Parathyroid adenoma (tissue), 2 donors: ENCODE results near the gene PPAN.

Source experiments
- H2AFZ ChIP-seq: fragments of 300-600 bp; sonication (generic); one replicate; pipeline ENCODE4 v1.7.0; 2017; ENCODE audit warnings: antibody characterized with exemption, mild to moderate bottlenecking
- H3K27ac ChIP-seq: fragments of 300-600 bp; sonication (generic); one replicate; pipeline ENCODE4 v1.7.0; 2017
- H3K27me3 ChIP-seq: fragments of 300-600 bp; sonication (generic); one replicate; pipeline ENCODE4 v1.7.0; 2017; ENCODE audit warnings: low read length; ENCODE audit not compliant: control insufficient read depth, insufficient read depth
- H3K36me3 ChIP-seq: fragments of 300-600 bp; sonication (generic); one replicate; pipeline ENCODE4 v1.7.0; 2017; ENCODE audit warnings: low read length; ENCODE audit not compliant: control insufficient read depth, insufficient read depth
- H3K4me1 ChIP-seq: fragments of 300-600 bp; sonication (generic); one replicate; pipeline ENCODE4 v1.7.0; 2017; ENCODE audit warnings: control low read depth
- H3K4me2 ChIP-seq: fragments of 300-600 bp; sonication (generic); one replicate; pipeline ENCODE4 v1.7.0; 2017; ENCODE audit warnings: low read length
- H3K4me3 ChIP-seq: fragments of 300-600 bp; sonication (generic); one replicate; pipeline ENCODE4 v1.7.0; 2017; ENCODE audit warnings: low read depth, low read length
- H3K79me2 ChIP-seq: fragments of 300-600 bp; sonication (generic); one replicate; pipeline ENCODE4 v1.7.0; 2017; ENCODE audit warnings: control low read depth
- H3K9ac ChIP-seq: fragments of 300-600 bp; sonication (generic); one replicate; pipeline ENCODE4 v1.7.0; 2017; ENCODE audit warnings: mild to moderate bottlenecking
- H3K9me3 ChIP-seq: fragments of 300-600 bp; sonication (generic); one replicate; pipeline ENCODE4 v1.7.0; 2017; ENCODE audit warnings: low read length; ENCODE audit not compliant: control insufficient read depth
- TF ChIP-seq, protein P1 (sequence below): fragments of 300-600 bp; sonication (generic); IDR thresholded peaks from one replicate; pipeline ENCODE4 v1.7.0; 2017; ENCODE audit warnings: antibody characterized with exemption, mild to moderate bottlenecking
- donor health status: primary hyperparathyroidism.

The PPAN gene

DNA sequence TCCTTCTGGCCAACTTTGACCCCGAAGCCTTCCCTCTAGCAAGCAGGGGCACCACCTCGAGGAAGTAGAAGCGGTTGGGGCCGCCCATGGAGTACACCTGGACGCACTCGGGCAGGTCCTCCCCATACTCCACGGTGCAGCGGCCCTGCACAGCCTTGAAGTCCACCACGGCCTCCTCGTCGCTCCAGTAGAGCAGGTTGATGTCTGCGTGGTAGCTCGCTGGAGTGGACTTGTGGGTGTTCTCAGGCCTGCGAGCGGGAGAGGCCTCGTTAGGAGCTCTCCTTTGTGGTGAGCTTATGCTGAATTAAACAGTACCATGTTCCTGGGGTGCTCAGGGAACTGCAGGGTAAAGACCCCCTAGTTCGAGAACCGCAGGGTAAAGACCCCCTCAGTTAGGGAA, 35.8 kb downstream of the PPAN start:
- Histone ChIP-seq H3K36me3 (no peaks in the 10 kb centered on the region), H3K4me1 (no peaks in the 10 kb centered on the region), H2AFZ (no peak overlapping the region), H3K4me2 (no peak overlapping the region), H3K9me3 (no peaks in the 10 kb centered on the region), H3K9ac (no peak overlapping the region), H3K27me3 (no peaks in the 10 kb centered on the region), H3K79me2 (peaks cover 2% of the 10 kb centered on the region), H3K27ac (no peak overlapping the region), H3K4me3 (no peak overlapping the region)
- TF ChIP-seq, protein P1, sequence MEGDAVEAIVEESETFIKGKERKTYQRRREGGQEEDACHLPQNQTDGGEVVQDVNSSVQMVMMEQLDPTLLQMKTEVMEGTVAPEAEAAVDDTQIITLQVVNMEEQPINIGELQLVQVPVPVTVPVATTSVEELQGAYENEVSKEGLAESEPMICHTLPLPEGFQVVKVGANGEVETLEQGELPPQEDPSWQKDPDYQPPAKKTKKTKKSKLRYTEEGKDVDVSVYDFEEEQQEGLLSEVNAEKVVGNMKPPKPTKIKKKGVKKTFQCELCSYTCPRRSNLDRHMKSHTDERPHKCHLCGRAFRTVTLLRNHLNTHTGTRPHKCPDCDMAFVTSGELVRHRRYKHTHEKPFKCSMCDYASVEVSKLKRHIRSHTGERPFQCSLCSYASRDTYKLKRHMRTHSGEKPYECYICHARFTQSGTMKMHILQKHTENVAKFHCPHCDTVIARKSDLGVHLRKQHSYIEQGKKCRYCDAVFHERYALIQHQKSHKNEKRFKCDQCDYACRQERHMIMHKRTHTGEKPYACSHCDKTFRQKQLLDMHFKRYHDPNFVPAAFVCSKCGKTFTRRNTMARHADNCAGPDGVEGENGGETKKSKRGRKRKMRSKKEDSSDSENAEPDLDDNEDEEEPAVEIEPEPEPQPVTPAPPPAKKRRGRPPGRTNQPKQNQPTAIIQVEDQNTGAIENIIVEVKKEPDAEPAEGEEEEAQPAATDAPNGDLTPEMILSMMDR = no peak

- Histone ChIP-seq H3K4me2 (no peak overlapping the region), H3K79me2 (peaks cover 2% of the 10 kb centered on the region), H3K9ac (no peak overlapping the region), H3K27me3 (no peaks in the 10 kb centered on the region), H3K36me3 (no peaks in the 10 kb centered on the region), H3K27ac (no peak overlapping the region), H3K4me3 (no peak overlapping the region), H3K4me1 (no peaks in the 10 kb centered on the region), H2AFZ (no peak overlapping the region), H3K9me3 (no peaks in the 10 kb centered on the region)
- TF ChIP-seq, protein P1 = no peak
These were observed 36.7 kb downstream of the PPAN start for GRCh38 chr19:10142701-10143375.

GRCh38 chr19:10143681-10144080, 37.5 kb downstream of the PPAN start:
- Histone ChIP-seq H2AFZ (no peak overlapping the region), H3K79me2 (peaks cover 2% of the 10 kb centered on the region), H3K4me2 (no peak overlapping the region), H3K36me3 (no peaks in the 10 kb centered on the region), H3K4me1 (no peaks in the 10 kb centered on the region), H3K4me3 (no peak overlapping the region), H3K27ac (no peak overlapping the region), H3K9me3 (no peaks in the 10 kb centered on the region), H3K27me3 (no peaks in the 10 kb centered on the region), H3K9ac (no peak overlapping the region)
- TF ChIP-seq, protein P1 = no peak

DNA sequence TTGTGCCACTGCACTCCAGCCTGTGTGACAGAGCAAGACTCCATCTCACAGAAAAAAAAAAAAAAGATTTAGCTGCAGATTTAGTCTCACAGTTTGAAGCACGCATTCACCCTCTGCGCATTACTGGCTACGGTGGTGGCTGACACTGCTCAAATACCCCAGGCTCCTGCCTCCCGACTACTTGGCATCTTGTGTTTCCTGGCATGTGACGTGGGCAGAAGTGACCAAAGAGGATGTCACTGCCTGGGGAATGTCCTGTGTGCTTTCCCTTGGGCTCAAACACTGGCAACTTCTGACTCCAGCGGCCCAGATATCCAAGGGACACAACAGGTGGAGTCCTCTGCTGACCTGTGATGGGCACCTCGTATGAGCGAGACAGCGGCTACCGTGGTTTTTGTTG, 38.2 kb downstream of the PPAN start:
- TF ChIP-seq, protein P1 = no peak
- Histone ChIP-seq H2AFZ (no peak overlapping the region), H3K4me1 (no peaks in the 10 kb centered on the region), H3K4me3 (no peak overlapping the region), H3K36me3 (no peaks in the 10 kb centered on the region), H3K9ac (no peak overlapping the region), H3K27ac (no peak overlapping the region), H3K4me2 (no peak overlapping the region), H3K27me3 (no peaks in the 10 kb centered on the region), H3K9me3 (no peaks in the 10 kb centered on the region), H3K79me2 (peaks cover 2% of the 10 kb centered on the region)

GRCh38 chr19:10145031-10145430, 38.9 kb downstream of the PPAN start:
- Histone ChIP-seq H3K9ac (no peak overlapping the region), H3K4me1 (no peaks in the 10 kb centered on the region), H3K4me3 (no peak overlapping the region), H3K9me3 (no peaks in the 10 kb centered on the region), H3K27me3 (no peaks in the 10 kb centered on the region), H3K4me2 (no peak overlapping the region), H3K79me2 (peaks cover 2% of the 10 kb centered on the region), H2AFZ (no peak overlapping the region), H3K36me3 (no peaks in the 10 kb centered on the region), H3K27ac (no peak overlapping the region)
- TF ChIP-seq, protein P1 = no peak
